Activated T-helper 2 cell treated with anti-CD3 and anti-CD28 coated beads, Interferon-gamma antibody, Interleukin-2, Interleukin-4, amounts not matched to agents 10 μg/mL and 5 μg/mL and 100 μg/mL, durations not matched to agents 14 hours and 24 hours and 36 hours (primary cell): ENCODE data around the gene NYAP1. TPM values are rescaled to one million over a fixed set of nuclear protein-coding genes. Genes with fewer than 3 reads are reported as not detected.
"Not testable (repeated sequence)": the region's sequence is repeated elsewhere in the genome, so short reads cannot be mapped to it uniquely, and the experiment has no call there.

Experiments
- DNase-seq: peaks from one replicate; pipeline ENCODE4 v3.0.0; 2021; ENCODE audit warnings: low spot score
- H3K27ac Mint-ChIP-seq: one replicate; pipeline ENCODE4 v1.8.0; 2021; ENCODE audit warnings: mixed read lengths
- H3K27me3 Mint-ChIP-seq: one replicate; pipeline ENCODE4 v1.8.0; 2021; ENCODE audit warnings: low read depth, mixed read lengths
- H3K36me3 Mint-ChIP-seq: one replicate; pipeline ENCODE4 v1.8.0; 2021; ENCODE audit warnings: low read depth, mixed read lengths
- H3K4me1 Mint-ChIP-seq: one replicate; pipeline ENCODE4 v1.8.0; 2021; ENCODE audit warnings: low read depth, mixed read lengths
- H3K4me3 Mint-ChIP-seq: one replicate; pipeline ENCODE4 v1.8.0; 2021; ENCODE audit warnings: low read depth, mild to moderate bottlenecking, moderate library complexity, mixed read lengths
- H3K9me3 Mint-ChIP-seq: one replicate; pipeline ENCODE4 v1.8.0; 2021; ENCODE audit warnings: mixed read lengths
- intact Hi-C: fragments of 100-400 bp; cut with micrococcal nuclease; formaldehyde crosslinking; loops from one replicate; pipeline ENCODE4 v1.15.1; 2023
- total RNA-seq: library from RNA; stranded (reverse); gene quantifications from 2 replicates; pipeline ENCODE4 v1.2.3, GENCODE V29; 2022

NYAP1 gene
- total RNA-seq, 1 donor from 2014 or later: 0.27 TPM

DNA sequence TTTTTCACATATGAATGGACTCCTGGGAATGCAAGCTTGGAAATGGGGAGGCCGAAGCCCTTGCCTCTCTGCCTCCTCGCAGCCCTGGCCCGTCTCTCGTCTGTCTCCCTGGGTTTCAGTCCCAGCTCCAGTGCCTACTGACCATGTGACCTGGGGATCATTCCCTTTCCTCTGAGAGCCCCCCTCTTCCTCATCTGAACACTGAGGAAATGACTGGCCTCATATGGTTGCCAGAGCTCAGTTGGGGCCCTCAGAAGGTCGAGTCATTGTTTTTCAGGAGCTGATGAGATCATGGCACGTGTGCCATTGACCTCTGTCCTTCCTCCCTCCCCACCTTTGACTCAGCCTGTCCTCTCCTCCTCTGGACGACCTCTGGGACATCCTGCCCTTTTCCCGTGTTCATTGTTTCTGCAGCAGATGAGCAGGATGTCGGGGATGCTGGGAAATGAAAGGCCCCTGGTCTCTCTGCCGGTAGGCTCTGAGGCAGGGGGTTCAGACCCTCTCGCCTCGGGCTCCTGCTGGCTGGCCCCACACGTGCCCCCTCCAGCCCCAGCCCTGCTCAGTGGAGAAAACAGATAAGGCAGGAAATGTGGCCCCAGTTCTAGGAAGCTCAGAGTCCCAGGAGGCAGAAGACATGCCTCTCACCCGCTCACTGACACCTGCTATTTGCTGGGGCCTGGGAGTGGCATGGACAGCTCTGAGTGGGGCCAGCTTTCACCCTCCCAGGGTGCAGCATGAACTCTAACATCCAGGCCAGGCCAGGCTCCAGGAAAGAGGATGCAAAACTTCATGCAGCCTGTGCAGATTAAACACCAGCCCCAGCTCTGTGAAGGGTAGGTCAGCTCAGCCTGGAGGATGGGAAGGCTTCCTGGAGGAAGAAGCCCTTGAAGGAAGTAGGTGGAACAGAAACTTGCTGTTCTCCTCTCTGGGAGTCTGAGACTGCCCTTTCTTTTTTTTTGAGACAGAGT is 39.1 kb upstream of the NYAP1 start:
- Mint-ChIP-seq H3K36me3 (no peaks in the 10 kb centered on the region), H3K4me3 (no peak overlapping the region), H3K27me3 (no peaks in the 10 kb centered on the region), H3K9me3 (no peaks in the 10 kb centered on the region), H3K27ac (peak overlapping the region; percentile 89), H3K4me1 (peaks cover 14% of the 10 kb centered on the region)
- DNase-seq: no peak
- intact Hi-C loops: no loop called here

DNA sequence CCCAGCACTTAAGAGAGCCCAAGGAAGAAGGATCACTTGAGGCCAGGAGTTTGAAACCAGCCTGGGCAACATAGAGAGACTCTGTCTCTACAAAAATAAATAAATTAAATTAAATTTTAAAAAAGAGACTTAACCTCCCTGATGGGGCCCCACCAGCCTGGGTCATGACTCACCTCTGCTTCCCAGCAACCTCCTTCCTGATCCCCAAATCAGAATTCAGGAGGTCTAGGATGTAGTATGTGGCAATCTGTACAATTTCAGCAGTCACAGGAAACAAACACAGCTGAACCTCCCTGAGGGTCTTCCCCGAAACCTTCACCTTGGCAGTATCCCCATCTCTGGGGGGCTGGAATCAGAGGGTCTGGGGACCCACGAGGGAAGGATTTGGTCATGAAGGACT is 37.7 kb upstream of the NYAP1 start:
- Mint-ChIP-seq H3K27me3 (no peaks in the 10 kb centered on the region), H3K4me3 (no peak overlapping the region), H3K4me1 (peaks cover 17% of the 10 kb centered on the region), H3K9me3 (no peaks in the 10 kb centered on the region), H3K27ac (no peak overlapping the region), H3K36me3 (no peaks in the 10 kb centered on the region)
- intact Hi-C loops: no loop called here
- no peak for DNase-seq

DNA sequence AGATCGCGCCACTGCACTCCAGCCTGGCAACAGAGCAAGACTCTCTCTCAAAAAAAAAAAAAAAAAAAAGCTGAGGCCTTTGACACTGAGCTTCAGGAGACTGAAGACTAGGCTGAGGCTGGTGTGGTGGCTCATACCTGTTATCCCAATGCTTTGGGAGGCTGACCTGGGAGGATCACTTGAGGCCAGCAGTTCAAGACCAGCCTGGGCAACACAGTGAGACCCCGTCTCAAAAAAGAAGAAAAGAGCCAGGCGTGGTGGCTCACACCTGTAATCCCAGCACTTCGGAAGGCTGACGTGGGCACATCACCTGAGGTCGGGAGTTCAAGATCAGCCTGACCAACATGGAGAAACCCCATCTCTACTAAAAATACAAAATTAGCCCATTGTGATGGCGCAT is 36.4 kb upstream of the NYAP1 start:
- H3K4me3 Mint-ChIP-seq, H3K27ac Mint-ChIP-seq, H3K9me3 Mint-ChIP-seq, H3K36me3 Mint-ChIP-seq, DNase-seq, intact Hi-C loops, H3K27me3 Mint-ChIP-seq: not testable (repeated sequence)
- H3K4me1 Mint-ChIP-seq: peaks cover 17% of the 10 kb centered on the region

DNA sequence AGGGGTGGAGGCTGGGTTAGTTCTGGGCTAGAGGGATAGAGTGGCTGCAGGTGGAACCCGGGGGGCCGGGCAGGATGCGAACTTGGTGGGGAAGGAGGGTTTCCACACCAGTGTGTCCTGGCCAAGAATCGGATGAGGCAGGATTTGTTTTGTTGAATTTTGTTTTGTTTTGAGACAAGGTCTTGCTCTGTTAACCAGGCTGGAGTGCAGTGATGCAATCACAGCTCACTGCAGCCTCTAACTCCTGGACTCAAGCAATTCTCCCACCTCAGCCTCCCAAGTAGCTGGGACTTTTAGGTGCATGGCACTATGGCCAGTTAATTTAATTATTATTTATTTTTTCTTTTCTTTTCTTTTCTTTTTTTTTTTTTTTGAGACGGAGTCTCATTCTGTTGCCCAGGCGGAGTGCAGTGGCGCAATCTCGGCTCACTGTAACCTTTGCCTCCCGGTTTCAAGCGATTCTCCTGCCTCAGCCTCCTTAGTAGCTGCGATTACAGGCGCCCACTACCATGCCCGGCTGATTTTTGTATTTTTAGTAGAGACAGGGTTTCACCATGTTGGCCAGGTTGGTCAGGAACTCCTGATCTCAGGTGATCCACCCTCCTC is 34.4 kb upstream of the NYAP1 start:
- no peaks in the 10 kb centered on the region for H3K36me3 Mint-ChIP-seq
- peaks cover 14% of the 10 kb centered on the region for H3K4me1 Mint-ChIP-seq
- no peak overlapping the region for H3K27ac Mint-ChIP-seq
- H3K4me3 Mint-ChIP-seq: no peak overlapping the region
- H3K9me3 Mint-ChIP-seq: no peaks in the 10 kb centered on the region
- intact Hi-C loops: no loop called here
- no peaks in the 10 kb centered on the region for H3K27me3 Mint-ChIP-seq
- no peak for DNase-seq

DNA sequence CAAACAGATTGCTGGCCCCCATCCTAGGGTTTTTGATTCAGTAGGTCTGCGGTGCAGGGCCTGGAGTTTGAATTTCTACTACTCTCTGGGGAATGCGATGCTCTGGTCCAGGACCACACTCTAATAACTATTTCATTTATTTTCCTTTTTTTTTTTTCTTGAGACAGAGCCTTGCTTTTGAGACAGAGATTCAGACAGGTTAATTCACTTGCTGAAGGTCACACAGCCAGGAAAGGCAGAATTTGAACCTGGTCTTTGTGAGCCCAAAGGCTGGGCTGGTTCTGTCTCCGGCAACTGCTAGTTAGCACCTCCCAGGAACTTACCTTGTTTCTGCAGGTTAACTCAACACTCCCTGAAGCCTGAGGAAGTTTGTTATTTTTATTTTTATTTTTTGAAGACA is 31.2 kb upstream of the NYAP1 start:
- Mint-ChIP-seq H3K36me3 (peaks cover 3% of the 10 kb centered on the region), H3K9me3 (no peaks in the 10 kb centered on the region), H3K27me3 (no peaks in the 10 kb centered on the region), H3K27ac (no peak overlapping the region), H3K4me3 (no peak overlapping the region), H3K4me1 (peaks cover 10% of the 10 kb centered on the region)
- DNase-seq: no peak
- intact Hi-C loops: no loop called here

DNA sequence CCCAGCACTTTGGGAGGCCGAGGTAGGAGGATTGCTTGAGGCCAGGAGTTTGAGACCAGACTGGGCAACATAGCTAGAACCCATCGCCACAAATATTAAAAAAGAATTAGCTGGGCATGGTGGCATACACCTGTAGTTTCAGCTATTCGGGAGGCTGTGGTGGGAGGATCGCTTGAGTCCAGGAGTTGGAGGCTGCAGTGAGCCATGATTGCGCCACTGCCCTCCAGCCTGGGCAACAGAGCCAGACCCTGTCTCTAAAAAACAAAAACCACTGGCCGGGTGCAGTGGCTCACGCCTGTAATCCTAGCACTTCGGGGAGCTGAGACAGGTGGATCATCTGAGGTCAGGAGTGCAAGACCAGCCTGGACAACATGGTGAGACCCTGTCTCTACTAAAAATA is 29.9 kb upstream of the NYAP1 start:
- not testable (repeated sequence) for H3K27me3 Mint-ChIP-seq, H3K4me3 Mint-ChIP-seq, H3K9me3 Mint-ChIP-seq

DNA sequence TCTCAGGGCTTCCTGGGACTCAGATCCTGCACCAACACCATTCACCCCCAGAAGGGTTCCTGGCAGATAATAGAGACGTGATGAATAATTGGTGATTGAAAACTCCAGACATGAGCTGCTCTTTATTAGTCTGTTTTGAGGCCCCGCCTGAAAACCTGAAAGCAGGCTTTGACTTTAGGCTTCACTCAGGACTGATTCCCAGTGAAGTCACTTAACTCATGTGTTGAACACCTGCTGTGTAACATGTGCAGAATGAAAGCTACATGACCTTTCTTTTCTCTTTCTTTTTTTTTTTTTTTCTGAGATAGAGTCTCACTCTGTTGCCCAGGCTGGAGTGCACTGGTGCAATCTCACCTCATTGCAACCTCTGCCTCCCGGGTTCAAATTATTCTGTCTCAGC is 28.5 kb upstream of the NYAP1 start:
- Mint-ChIP-seq H3K27ac (peak overlapping the region; percentile 1), H3K9me3 (no peaks in the 10 kb centered on the region), H3K36me3 (peaks cover 12% of the 10 kb centered on the region)

More for the DNA sequence above, 29.9 kb upstream of the NYAP1 start:
- peaks cover 14% of the 10 kb centered on the region for H3K4me1 Mint-ChIP-seq
- H3K27ac Mint-ChIP-seq, intact Hi-C loops, H3K36me3 Mint-ChIP-seq, DNase-seq: not testable (repeated sequence)

DNA sequence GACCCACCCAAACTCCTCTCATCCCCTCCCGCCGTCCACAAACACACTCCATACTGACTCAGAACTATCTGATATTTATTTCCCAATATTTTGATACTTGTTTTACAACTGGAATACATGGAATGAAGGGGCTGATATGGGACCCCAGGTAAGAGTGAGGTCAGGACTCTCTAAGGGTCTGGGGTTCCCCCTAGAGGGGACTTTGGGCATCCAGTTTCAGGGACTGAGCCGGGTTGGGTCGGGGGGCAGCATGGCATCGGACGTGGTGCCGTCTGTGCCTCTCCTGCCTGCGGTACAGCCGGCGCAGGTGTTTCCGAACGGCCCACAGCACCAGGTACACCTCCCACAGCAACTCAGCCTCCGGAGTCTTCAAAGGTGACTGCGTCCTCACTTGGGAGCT is 27.2 kb upstream of the NYAP1 start:
- H3K4me1 Mint-ChIP-seq: peaks cover 10% of the 10 kb centered on the region
- H3K9me3 Mint-ChIP-seq: no peaks in the 10 kb centered on the region
- no peak overlapping the region for H3K27ac Mint-ChIP-seq
- no peaks in the 10 kb centered on the region for H3K27me3 Mint-ChIP-seq
- H3K4me3 Mint-ChIP-seq: no peak overlapping the region
- peaks cover 22% of the 10 kb centered on the region for H3K36me3 Mint-ChIP-seq
- DNase-seq: no peak
- intact Hi-C loops: no loop called here

More for the DNA sequence above, 28.5 kb upstream of the NYAP1 start:
- DNase-seq: no peak
- Mint-ChIP-seq H3K4me1 (peaks cover 14% of the 10 kb centered on the region), H3K27me3 (no peaks in the 10 kb centered on the region), H3K4me3 (no peak overlapping the region)
- intact Hi-C loops: no loop called here

DNA sequence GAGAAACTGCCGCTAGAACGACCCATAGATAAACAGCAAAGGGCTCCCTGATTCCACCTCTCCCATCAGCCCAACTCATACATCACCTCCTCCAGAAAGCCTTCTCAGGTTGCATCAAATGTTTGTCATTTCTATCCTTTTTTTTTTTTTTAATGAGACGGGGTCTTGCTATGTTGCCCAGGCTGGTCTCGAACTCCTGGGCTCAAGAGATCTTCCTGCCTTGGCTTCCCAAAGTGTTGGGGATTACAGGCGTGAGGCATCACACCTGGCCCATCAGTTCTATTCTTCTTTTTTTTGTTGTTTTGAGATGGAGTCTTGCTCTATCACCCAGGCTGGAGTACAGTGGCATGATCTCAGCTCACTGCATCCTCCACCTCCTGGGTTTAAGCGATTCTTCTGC is 26.7 kb upstream of the NYAP1 start:
- Mint-ChIP-seq H3K27ac (no peak overlapping the region), H3K4me1 (peaks cover 10% of the 10 kb centered on the region), H3K9me3 (no peaks in the 10 kb centered on the region), H3K4me3 (no peak overlapping the region), H3K36me3 (peaks cover 24% of the 10 kb centered on the region), H3K27me3 (no peaks in the 10 kb centered on the region)
- no peak for DNase-seq
- intact Hi-C loops: no loop called here

DNA sequence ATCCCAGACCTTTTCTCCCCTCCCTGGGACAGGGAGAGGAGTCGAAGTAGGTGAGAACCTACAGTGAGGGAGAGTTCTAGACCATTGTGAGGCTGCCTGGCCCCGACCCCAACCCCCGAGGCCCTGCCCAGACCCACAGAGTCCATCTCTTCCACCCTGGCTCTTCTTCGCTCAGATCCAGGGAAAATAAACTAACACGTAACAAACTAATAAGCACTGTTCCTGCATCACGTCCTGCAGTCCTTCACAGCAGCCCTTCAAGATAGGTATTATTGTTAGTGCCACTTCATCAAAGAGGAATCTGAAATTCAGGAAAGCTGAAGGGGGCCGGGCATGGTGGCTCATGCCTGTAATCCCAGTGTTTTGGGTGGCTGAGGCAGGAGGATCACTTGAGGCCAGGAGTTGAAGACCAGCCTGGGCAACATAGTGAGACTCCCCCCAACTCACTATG is 19.5 kb upstream of the NYAP1 start, which contains the start of gene SPACDR:
SPACDR (minus strand) TSS at position 51 of the 451 bp plus-strand sequence. CDS start 235 bp downstream, outside the sequence.
- intact Hi-C loops: no loop called here
- H3K27me3 Mint-ChIP-seq: no peaks in the 10 kb centered on the region
- H3K9me3 Mint-ChIP-seq: no peaks in the 10 kb centered on the region
- H3K36me3 Mint-ChIP-seq: peaks cover 56% of the 10 kb centered on the region
- no peak within 1 kb of the TSS for H3K4me3 Mint-ChIP-seq
- H3K4me1 Mint-ChIP-seq: no peaks in the 10 kb centered on the region
- no peak for DNase-seq
- no peak within 1 kb of the TSS for H3K27ac Mint-ChIP-seq

DNA sequence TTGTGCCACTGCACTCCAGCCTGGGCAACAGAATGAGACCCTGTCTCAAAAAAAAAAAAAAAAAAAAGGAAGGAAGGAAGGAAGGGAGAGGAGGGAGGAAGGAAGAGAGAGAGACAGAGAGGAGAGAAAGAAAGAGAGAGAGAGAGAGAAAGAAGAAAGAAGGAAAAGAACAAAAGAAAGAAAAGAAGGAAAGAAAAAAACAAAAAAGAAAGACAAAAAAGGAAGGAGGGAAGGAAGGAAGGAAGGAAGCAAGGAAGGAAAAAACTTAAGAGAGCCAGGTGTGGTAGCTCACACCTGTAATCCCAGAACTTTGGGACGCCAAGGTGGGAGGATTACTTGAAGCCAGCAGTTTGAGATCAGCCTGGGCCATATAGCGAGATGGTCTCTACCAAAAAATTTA is 18.9 kb upstream of the NYAP1 start:
- intact Hi-C loops: no loop called here
- no peaks in the 10 kb centered on the region for H3K4me1 Mint-ChIP-seq

DNA sequence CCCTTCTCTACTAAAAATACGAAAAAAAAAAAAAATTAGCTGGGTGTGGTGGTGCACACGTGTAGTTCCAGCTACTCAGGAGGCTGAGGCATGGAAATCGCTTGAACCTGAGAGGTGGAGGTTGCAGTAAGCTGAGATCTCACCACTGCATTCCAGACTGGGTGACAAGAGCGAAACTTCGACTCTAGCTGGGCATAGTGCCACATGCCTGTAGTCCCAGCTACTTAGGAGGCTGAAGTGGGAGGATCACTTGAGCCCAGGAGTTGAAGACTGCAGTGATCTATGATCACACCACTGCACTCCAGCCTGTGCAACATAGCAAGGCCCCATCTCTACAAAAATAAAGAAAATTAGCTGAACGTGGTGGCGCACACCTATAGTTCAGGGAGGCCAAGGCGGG is 18.4 kb upstream of the NYAP1 start:
- Mint-ChIP-seq H3K4me1 (no peaks in the 10 kb centered on the region), H3K36me3 (peaks cover 55% of the 10 kb centered on the region), H3K27me3 (no peaks in the 10 kb centered on the region), H3K27ac (no peak overlapping the region), H3K4me3 (no peak overlapping the region), H3K9me3 (no peaks in the 10 kb centered on the region)
- DNase-seq: no peak
- intact Hi-C loops: no loop called here

More for the DNA sequence above, 18.9 kb upstream of the NYAP1 start:
- Mint-ChIP-seq H3K36me3 (peaks cover 55% of the 10 kb centered on the region), H3K27me3 (no peaks in the 10 kb centered on the region), H3K27ac (no peak overlapping the region), H3K4me3 (no peak overlapping the region), H3K9me3 (no peaks in the 10 kb centered on the region)
- no peak for DNase-seq

DNA sequence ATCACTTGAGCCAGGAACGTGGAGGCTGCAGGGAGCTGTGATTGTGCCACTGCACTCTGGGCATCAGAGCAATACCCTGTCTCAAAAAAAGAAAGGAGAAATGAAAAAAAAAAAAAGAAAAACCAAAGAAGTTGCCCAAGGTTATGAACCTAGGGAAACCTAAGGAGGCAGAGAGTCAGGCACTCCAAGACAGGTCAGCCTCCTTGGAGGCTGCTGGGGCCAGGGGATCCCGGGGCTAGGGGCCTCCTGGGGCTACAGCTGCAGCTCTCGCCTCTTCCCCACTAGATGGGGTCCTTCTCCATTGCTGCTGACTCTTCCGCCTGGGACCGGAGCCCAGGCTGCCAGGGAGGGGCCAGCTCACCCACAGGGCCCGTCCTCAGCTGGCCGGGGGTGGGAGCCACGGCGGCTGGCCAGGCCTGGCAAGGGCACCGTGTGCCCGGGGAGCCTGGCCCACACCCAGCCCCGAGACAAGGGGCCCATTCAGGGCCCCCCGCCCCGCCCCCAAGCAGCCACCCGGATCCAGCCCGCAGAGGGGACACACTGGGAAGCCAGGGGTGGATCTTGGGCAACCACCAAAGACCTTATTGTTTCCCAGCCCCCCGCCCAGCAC is 17.9 kb upstream of the NYAP1 start:
- no peak for DNase-seq
- intact Hi-C loops: no loop called here
- Mint-ChIP-seq H3K27ac (no peak overlapping the region), H3K27me3 (no peaks in the 10 kb centered on the region), H3K9me3 (no peaks in the 10 kb centered on the region), H3K4me1 (peaks cover 2% of the 10 kb centered on the region), H3K4me3 (no peak overlapping the region), H3K36me3 (peaks cover 55% of the 10 kb centered on the region)
